GM12891 (cell line): ENCODE results near the gene ATXN1.

Experiments
- DNase-seq: peaks from one replicate; pipeline ENCODE4 v3.0.0; 2011; ENCODE audit warnings: low spot score; ENCODE audit not compliant: insufficient read length
- FAIRE-seq: peaks from 2 replicates; lab custom pipeline; 2011; peaks lifted over from hg19 to GRCh38; lab: Jason Lieb, UNC
- PAX5 ChIP-seq: IDR thresholded peaks from 2 replicates; pipeline ENCODE4 v1.6.1; 2011; ENCODE audit warnings: low read length, moderate library complexity, mild to moderate bottlenecking; ENCODE audit not compliant: insufficient read depth, severe bottlenecking
- POLR2A ChIP-seq: IDR thresholded peaks from 2 replicates; pipeline ENCODE4 v1.6.1; 2011; ENCODE audit warnings: low read depth, low read length, control low read depth
- POLR2AphosphoS5 ChIP-seq: IDR thresholded peaks from 2 replicates; pipeline ENCODE4 v1.6.1; 2011; ENCODE audit warnings: low read depth, low read length, control low read depth
- POU2F2 ChIP-seq: IDR thresholded peaks from 2 replicates; pipeline ENCODE4 v1.6.1; 2011; ENCODE audit warnings: low read depth, mild to moderate bottlenecking, control low read depth, low read length, moderate library complexity
- SPI1 ChIP-seq: IDR thresholded peaks from 2 replicates; pipeline ENCODE4 v1.6.1; 2011; ENCODE audit warnings: low read depth, low read length, control low read depth
- TAF1 ChIP-seq: IDR thresholded peaks from 2 replicates; pipeline ENCODE4 v1.6.1; 2011; ENCODE audit warnings: low read depth, low read length, control low read depth

Gene ATXN1

GRCh38 chr6:16783952-16784565, 22.8 kb upstream of the ATXN1 start:
- TF ChIP-seq PAX5 (no peak), POLR2AphosphoS5 (no peak)
- DNase-seq (no peak), FAIRE-seq (no peak)

DNA sequence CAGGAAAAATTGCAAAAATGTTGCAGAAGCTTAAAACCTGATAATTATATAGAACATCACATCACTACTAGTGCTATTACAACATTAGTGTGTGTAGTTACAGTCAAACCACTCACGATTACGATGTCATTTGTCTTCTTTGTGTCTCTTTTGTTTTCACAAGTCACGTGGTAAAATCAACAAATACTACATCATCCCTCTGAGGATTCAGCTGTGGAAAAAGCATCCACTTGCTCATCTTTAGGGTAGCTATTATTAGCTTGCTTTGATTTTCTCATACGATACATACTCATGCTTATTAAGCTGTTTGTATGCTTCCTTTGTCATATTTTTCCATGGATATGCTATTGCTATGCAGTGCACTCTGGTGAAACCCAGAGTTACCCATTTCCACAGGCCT, 22.2 kb upstream of the ATXN1 start:
- no peak for TF ChIP-seq POLR2A
- no peak for TF ChIP-seq POLR2AphosphoS5
- TF ChIP-seq TAF1, result no peak
- no peak for TF ChIP-seq SPI1
- no peak for TF ChIP-seq POU2F2
- TF ChIP-seq PAX5, result no peak
- FAIRE-seq (no peak), DNase-seq (no peak)

DNA sequence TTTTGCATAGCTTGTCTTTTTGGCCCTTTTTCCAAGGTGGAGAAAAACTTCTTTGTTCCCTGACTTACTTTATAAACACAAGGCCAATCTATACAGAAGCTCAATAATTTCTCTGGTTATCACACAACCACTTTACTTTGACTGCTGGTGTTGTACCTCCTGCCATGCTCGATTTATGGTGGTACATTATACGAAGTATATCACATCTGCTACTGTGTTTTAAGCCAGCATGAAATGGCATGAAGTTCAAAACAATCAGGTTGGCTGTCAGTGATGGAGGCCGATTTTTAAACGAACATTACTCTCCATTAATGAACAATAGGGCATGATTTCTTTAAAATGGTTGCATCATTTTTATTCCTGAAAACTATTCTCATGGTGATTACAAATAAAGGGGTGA, 21.0 kb upstream of the ATXN1 start:
- FAIRE-seq (no peak), DNase-seq (no peak)
- TF ChIP-seq TAF1 (no peak), POLR2A (no peak)

GRCh38 chr6:16781348-16782169, 20.3 kb upstream of the ATXN1 start:
- no peak for DNase-seq
- TF ChIP-seq PAX5, result no peak
- TF ChIP-seq POLR2AphosphoS5, result no peak
- TF ChIP-seq SPI1, result no peak
- no peak for TF ChIP-seq POLR2A
- no peak for TF ChIP-seq TAF1
- no peak for TF ChIP-seq POU2F2
- no peak for FAIRE-seq

DNA sequence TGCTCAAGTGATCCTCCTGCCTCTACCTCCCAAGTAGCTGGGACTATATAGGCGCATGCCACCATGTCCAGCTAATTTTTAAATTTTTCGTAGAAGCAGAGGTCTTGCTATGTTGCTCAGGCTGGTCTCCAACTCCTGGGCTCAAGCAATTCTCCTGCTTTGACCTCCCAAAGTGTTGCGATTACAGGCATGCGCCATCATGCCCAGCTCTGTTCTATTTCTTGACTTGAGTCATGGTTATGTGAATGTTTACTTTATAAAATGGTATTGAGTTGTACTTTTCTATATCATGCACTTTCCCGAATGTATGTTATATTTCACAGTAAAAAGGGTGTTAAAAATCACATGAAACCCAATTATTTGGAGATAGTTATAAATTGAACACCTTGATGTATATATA, 17.3 kb upstream of the ATXN1 start:
- no peak for FAIRE-seq
- no peak for DNase-seq
- TF ChIP-seq POLR2A (no peak), TAF1 (no peak), PAX5 (no peak), POU2F2 (no peak), POLR2AphosphoS5 (no peak), SPI1 (no peak)

GRCh38 chr6:16777794-16778193, 16.5 kb upstream of the ATXN1 start:
- TF ChIP-seq SPI1 (no peak), POLR2A (no peak), POLR2AphosphoS5 (no peak), TAF1 (no peak), POU2F2 (no peak), PAX5 (no peak)
- DNase-seq (no peak), FAIRE-seq (no peak)

DNA sequence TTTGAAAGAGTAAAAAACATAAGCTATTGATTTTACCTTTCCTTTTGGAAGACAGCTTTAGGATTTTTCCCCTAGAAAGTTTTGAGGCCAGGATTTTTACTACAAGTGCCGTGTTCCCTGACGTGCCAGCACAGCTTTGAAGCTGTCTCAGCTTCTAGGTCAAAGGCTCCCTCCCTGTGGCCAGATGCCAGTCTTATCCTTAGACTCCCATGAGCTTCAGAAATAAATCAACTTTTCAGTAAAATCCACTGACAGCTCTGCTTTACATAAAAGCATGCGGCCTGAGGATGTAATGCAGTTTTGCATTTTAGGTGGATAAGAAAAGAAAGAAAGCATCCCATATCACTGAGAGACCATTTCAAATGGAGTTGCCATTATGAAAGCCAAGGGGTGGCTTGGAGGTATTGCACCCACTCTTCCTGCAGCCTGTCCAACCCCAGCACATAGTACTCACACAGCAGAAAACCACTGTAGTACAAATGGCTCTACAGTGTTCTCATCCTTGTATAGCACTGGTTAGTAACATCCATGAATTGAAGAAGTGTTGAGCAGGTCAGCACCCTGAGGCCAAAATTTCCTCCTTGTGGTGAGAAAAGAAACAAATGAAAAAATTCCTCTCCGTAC, 15.2 kb upstream of the ATXN1 start:
- FAIRE-seq (no peak), DNase-seq (no peak)
- no peak for TF ChIP-seq PAX5
- TF ChIP-seq SPI1, result no peak
- no peak for TF ChIP-seq POLR2A
- TF ChIP-seq POLR2AphosphoS5, result no peak
- TF ChIP-seq TAF1, result no peak
- no peak for TF ChIP-seq POU2F2

- FAIRE-seq, result no peak
- DNase-seq, result no peak
- TF ChIP-seq TAF1 (no peak), POLR2A (no peak), POLR2AphosphoS5 (no peak), POU2F2 (no peak), SPI1 (no peak), PAX5 (no peak)
These were observed 13.2 kb upstream of the ATXN1 start for GRCh38 chr6:16774437-16774836.

DNA sequence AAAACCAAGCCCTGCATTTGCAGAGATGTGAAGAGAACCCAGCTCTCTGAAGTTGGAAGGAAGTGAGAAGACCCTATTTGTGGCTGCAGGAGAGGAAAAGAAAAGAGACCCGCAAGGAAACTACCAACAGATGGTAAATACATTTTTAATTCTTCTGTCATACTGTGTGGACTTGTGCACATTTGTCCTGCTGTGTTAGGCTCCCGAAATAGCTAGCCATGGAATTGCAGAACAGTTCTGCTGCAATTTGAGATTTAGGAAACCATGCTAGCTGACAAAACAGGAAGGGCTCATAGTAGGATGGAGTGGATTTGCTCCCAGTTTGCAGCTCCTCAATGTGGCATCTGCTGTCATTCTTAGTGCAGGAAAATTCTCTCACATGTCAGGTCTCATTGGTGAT, 12.1 kb upstream of the ATXN1 start:
- DNase-seq (no peak), FAIRE-seq (no peak)
- TF ChIP-seq POLR2AphosphoS5 (no peak), POU2F2 (no peak), SPI1 (no peak), TAF1 (no peak), PAX5 (no peak), POLR2A (no peak)
